H1 (cell line): Measurements from ENCODE around the gene ABHD12. TPM values are rescaled to one million over a fixed set of nuclear protein-coding genes. Genes with fewer than 3 reads are reported as not detected.

Experiments used
- CTCF ChIA-PET: fragments of 300-600 bp; sonication (Branson Sonifier 250); formaldehyde crosslinking; loops from one replicate; lab custom pipeline; 2021; ENCODE audit not compliant: partially characterized antibody; lab: Charles Lee
- POLR2A ChIA-PET: fragments of 300-600 bp; sonication (Branson Sonifier 250); formaldehyde crosslinking; loops from one replicate; lab custom pipeline; 2021; ENCODE audit warnings: inconsistent platforms; ENCODE audit not compliant: partially characterized antibody; lab: Charles Lee
- DNase-seq, 2 experiments: peaks; one replicate each; pipeline versions ENCODE4 v3.0.0 to v3.0.0-alpha.2; 2010 to 2022; ENCODE audit warnings: low spot score in 2 of 2, low read depth in 1 of 2, mixed read lengths in 1 of 2
- FAIRE-seq: peaks from 2 replicates; lab custom pipeline; 2011; peaks lifted over from hg19 to GRCh38; lab: Jason Lieb, UNC
- H2AFZ ChIP-seq: 2 replicates; pipeline ENCODE4 v1.8.1; 2012; ENCODE audit warnings: low read length, inconsistent platforms
- H2AK5ac ChIP-seq: 2 replicates; pipeline ENCODE4 v1.6.1; 2013; ENCODE audit warnings: low read depth, low read length
- H2BK120ac ChIP-seq: replicated peaks from 2 replicates; pipeline ENCODE3; 2013; ENCODE audit warnings: low read depth, low read length, inconsistent platforms
- H2BK12ac ChIP-seq: 2 replicates; pipeline ENCODE4 v1.6.1; 2013; ENCODE audit warnings: low read depth, low read length
- H2BK15ac ChIP-seq: 2 replicates; pipeline ENCODE4 v1.6.1; 2013; ENCODE audit warnings: low read length
- H2BK20ac ChIP-seq: 2 replicates; pipeline ENCODE4 v1.6.1; 2013; ENCODE audit warnings: low read length
- H2BK5ac ChIP-seq: 2 replicates; pipeline ENCODE4 v1.6.1; 2013; ENCODE audit warnings: low read depth, low read length
- H3K14ac ChIP-seq: 2 replicates; pipeline ENCODE4 v1.6.1; 2013; ENCODE audit warnings: inconsistent platforms; ENCODE audit not compliant: insufficient read length
- H3K18ac ChIP-seq: 2 replicates; pipeline ENCODE4 v1.6.1; 2013; ENCODE audit warnings: low read length; ENCODE audit errors: extremely low read depth
- H3K23ac ChIP-seq: 2 replicates; pipeline ENCODE4 v1.6.1; 2013; ENCODE audit warnings: inconsistent platforms; ENCODE audit not compliant: insufficient read length
- H3K23me2 ChIP-seq: 2 replicates; pipeline ENCODE4 v1.6.1; 2013; ENCODE audit warnings: low read depth, low read length
- H3K27ac ChIP-seq: 2 replicates; pipeline ENCODE4 v1.6.1; 2011; ENCODE audit warnings: low read depth, low read length, inconsistent platforms
- H3K27me3 ChIP-seq, 4 experiments: replicated peaks in 1 of 4; 1 replicate in 1 of 4; 2 replicates in 3 of 4; pipeline versions ENCODE4 v1.6.1 to v1.8.1; 2011 to 2013; ENCODE audit warnings: low read length in 3 of 4, mild to moderate bottlenecking in 3 of 4, inconsistent platforms in 2 of 4, mixed read lengths in 2 of 4, moderate library complexity in 1 of 4; ENCODE audit not compliant: control insufficient read depth in 3 of 4, insufficient read depth in 3 of 4; ENCODE audit errors: extremely low read depth in 1 of 4
- H3K36me3 ChIP-seq, 4 experiments: 2 replicates each; pipeline versions ENCODE4 v1.6.1 to v1.8.1; 2011 to 2013; ENCODE audit warnings: mild to moderate bottlenecking in 4 of 4, low read length in 3 of 4, moderate library complexity in 2 of 4, control low read depth in 1 of 4, inconsistent platforms in 1 of 4; ENCODE audit not compliant: insufficient read depth in 4 of 4, control insufficient read depth in 2 of 4
- H3K4ac ChIP-seq: replicated peaks from 2 replicates; pipeline ENCODE3; 2013; ENCODE audit warnings: low read length, low read depth, mixed read lengths, inconsistent platforms; ENCODE audit not compliant: insufficient read length
- H3K4me1 ChIP-seq, 4 experiments: replicated peaks in 1 of 4; 1 replicate in 1 of 4; 2 replicates in 3 of 4; pipeline versions ENCODE4 v1.6.1 to v1.8.1; 2011 to 2013; ENCODE audit warnings: low read length in 3 of 4, inconsistent platforms in 2 of 4, mixed read lengths in 1 of 4; ENCODE audit not compliant: insufficient read depth in 4 of 4, control insufficient read depth in 3 of 4
- H3K4me2 ChIP-seq, 2 experiments: 2 replicates each; pipeline versions ENCODE4 v1.6.1 to v1.8.1; 2011 to 2013; ENCODE audit warnings: low read depth in 2 of 2, low read length in 2 of 2, control low read depth in 1 of 2, inconsistent platforms in 1 of 2, mild to moderate bottlenecking in 1 of 2; ENCODE audit not compliant: insufficient read depth in 1 of 2
- H3K4me3 ChIP-seq, 4 experiments: fragments of 200-600, 300-600 bp in 1 of 4; sonication (generic), shearing (Covaris generic), sonication (Bioruptor Twin) in 1 of 4; 2 replicates each; pipeline versions ENCODE4 v1.5.1 to v1.8.1; 2011 to 2016; ENCODE audit warnings: low read length in 4 of 4, low read depth in 3 of 4, control low read depth in 2 of 4, inconsistent platforms in 2 of 4, mild to moderate bottlenecking in 2 of 4, mixed read lengths in 1 of 4, moderate library complexity in 1 of 4; ENCODE audit not compliant: insufficient read depth in 2 of 4; ENCODE audit errors: extremely low read depth in 1 of 4
- H3K56ac ChIP-seq: replicated peaks from 2 replicates; pipeline ENCODE3; 2013; ENCODE audit warnings: low read depth, mild to moderate bottlenecking, mixed read lengths, low read length, inconsistent platforms; ENCODE audit not compliant: insufficient read length
- H3K79me1 ChIP-seq: 2 replicates; pipeline ENCODE4 v1.6.1; 2013; ENCODE audit warnings: low read depth, low read length, control low read depth
- H3K79me2 ChIP-seq, 2 experiments: 2 replicates each; pipeline versions ENCODE4 v1.6.1 to v1.8.1; 2012 to 2013; ENCODE audit warnings: low read length in 2 of 2, mild to moderate bottlenecking in 2 of 2, inconsistent platforms in 1 of 2; ENCODE audit not compliant: insufficient read depth in 2 of 2, control insufficient read depth in 1 of 2
- H3K9ac ChIP-seq, 4 experiments: replicated peaks in 1 of 4; 1 replicate in 1 of 4; 2 replicates in 3 of 4; pipeline versions ENCODE4 v1.6.1 to v1.8.1; 2011 to 2013; ENCODE audit warnings: low read depth in 3 of 4, low read length in 3 of 4, control low read depth in 2 of 4, mild to moderate bottlenecking in 2 of 4, moderate library complexity in 2 of 4, inconsistent platforms in 1 of 4; ENCODE audit errors: extremely low read depth in 1 of 4
- H3K9me3 ChIP-seq, 2 experiments: 2 replicates each; pipeline versions ENCODE4 v1.6.1 to v1.8.1; 2012 to 2013; ENCODE audit warnings: mild to moderate bottlenecking in 2 of 2, moderate library complexity in 2 of 2, control low read depth in 1 of 2, inconsistent platforms in 1 of 2, low read depth in 1 of 2, low read length in 1 of 2, mixed read lengths in 1 of 2; ENCODE audit not compliant: insufficient read depth in 2 of 2
- H4K20me1 ChIP-seq, 2 experiments: replicated peaks in 1 of 2; 2 replicates each; pipeline versions ENCODE3 to v1.8.1; 2011 to 2013; ENCODE audit warnings: inconsistent platforms in 2 of 2, low read length in 2 of 2, mild to moderate bottlenecking in 1 of 2; ENCODE audit not compliant: insufficient read depth in 2 of 2, control insufficient read depth in 1 of 2
- H4K5ac ChIP-seq: 2 replicates; pipeline ENCODE4 v1.6.1; 2013; ENCODE audit warnings: low read length, low read depth, mixed read lengths, inconsistent platforms; ENCODE audit not compliant: insufficient read length
- H4K8ac ChIP-seq: 2 replicates; pipeline ENCODE4 v1.8.0; 2013; ENCODE audit warnings: mild to moderate bottlenecking, moderate library complexity, low read length, inconsistent platforms; ENCODE audit not compliant: insufficient read depth; ENCODE audit errors: extremely low read depth
- H4K91ac ChIP-seq: replicated peaks from 2 replicates; pipeline ENCODE3; 2013; ENCODE audit warnings: low read length, mixed read lengths, inconsistent platforms; ENCODE audit not compliant: insufficient read length
- CHD2 ChIP-seq: IDR thresholded peaks from 2 replicates; pipeline ENCODE4 v1.6.1; 2012; ENCODE audit warnings: low read length, improper control_type of control experiment
- RAD21 ChIP-seq, 2 experiments: IDR thresholded peaks in 1 of 2; conservative IDR thresholded peaks in 1 of 2; 2 replicates each; pipeline ENCODE4 v1.6.1; 2011; ENCODE audit warnings: low read depth in 2 of 2, low read length in 2 of 2, improper control_type of control experiment in 1 of 2, inconsistent platforms in 1 of 2, mild to moderate bottlenecking in 1 of 2, moderate library complexity in 1 of 2
- RFX5 ChIP-seq: IDR thresholded peaks from 2 replicates; pipeline ENCODE4 v1.6.1; 2011; ENCODE audit warnings: low read depth, low read length, improper control_type of control experiment, borderline replicate concordance
- WGBS, 2 experiments: shearing (Covaris generic) in 1 of 2; methylation state at CpG; one replicate each; pipeline versions ENCODE4 v1.1.6 to v1.1.7; 2013 to 2015; ENCODE audit warnings: low lambda C conversion rate in 2 of 2, mixed read lengths in 2 of 2, inconsistent platforms in 1 of 2, low coverage in 1 of 2, missing lambda C conversion rate in 1 of 2; ENCODE audit not compliant: insufficient replicate concordance in 2 of 2, insufficient coverage in 1 of 2, insufficient read length in 1 of 2; ENCODE audit errors: extremely low coverage in 1 of 2, missing lambda C conversion rate in 1 of 2; 5-methylcytosine and 5-hydroxymethylcytosine counted together
- polyA plus RNA-seq, 7 experiments: library from polyadenylated mRNA; depleted of rRNA in 3 of 7; stranded (reverse) in 5 of 7; unstranded in 2 of 7; fragments of >200 nt in 5 of 7; fragments of 200-250 nt in 2 of 7; gene quantifications; 1 replicate in 5 of 7; 2 replicates in 1 of 7; 4 replicates in 1 of 7; pipeline versions ENCODE4 v1.2.1 to v1.2.3, GENCODE V29; 2011 to 2013; ENCODE audit warnings: missing spikeins in 2 of 7, mixed read lengths in 2 of 7
- total RNA-seq: library from RNA; stranded (reverse); fragmentation: NEBNext Ultra II Directional; extraction: Animal tissue kit (Norgen Biotek cat#: 25700); gene quantifications from 2 replicates; pipeline ENCODE4 v1.2.1, GENCODE V29; 2021
- TF ChIP-seq, protein P1 (sequence below), 3 experiments: IDR thresholded peaks; 1 replicate in 2 of 3; 2 replicates in 1 of 3; pipeline versions ENCODE4 v1.5.1 to v1.6.1; 2011; ENCODE audit warnings: low read length in 3 of 3, mild to moderate bottlenecking in 3 of 3, inconsistent platforms in 2 of 3, low read depth in 1 of 3, moderate library complexity in 1 of 3; ENCODE audit not compliant: insufficient read depth in 1 of 3; ENCODE audit errors: control extremely low read depth in 1 of 3

Gene ABHD12
- total and polyA plus RNA-seq, 2 of the 8 experiments (the other 6 are each of a cell fraction or from before 2014, with no cell fraction given) = 31.3 to 59.5 TPM

DNA sequence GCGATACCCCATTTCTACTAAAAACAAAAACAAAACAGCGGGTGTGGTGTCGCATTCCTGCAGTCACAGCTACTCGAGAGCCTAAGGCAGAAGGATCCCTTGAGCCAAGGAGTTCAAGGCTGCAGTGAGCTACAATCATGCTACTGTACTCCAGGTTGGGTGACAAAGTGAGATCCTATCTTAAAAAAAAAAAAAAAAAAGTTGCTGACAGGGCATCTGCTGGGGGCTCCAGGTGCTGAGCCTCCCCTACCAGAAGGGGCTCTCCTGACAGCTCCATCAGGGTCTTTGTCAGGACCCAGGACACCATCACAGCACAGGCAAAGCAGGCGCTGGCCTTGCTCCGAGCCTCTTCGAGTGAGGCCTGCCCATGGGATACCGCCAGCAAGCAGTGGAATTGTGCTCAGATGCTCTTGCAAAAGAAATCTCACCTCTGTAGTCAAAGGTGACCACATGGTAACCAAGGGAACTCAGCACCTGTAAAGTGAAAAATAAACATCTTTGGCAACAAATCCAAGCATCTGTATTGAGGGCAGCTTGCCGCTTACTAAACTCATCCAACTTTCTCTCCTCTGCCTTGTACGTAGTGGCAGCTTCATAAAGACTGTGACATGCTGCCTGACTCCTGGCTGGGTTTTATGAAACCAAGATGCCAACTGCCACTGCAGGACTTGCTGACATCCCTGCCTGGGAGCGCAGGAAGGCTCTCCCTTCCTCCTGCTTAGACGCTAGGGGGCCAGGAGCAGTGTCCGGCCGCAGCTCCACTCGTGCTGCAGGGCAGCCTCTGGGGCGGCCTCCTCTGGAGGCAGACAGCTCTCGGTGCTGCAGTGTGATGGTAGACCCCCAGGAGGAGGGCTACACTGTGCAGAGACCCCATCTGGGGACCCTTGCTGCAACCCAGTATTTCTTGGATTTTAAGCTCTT is 75.9 kb downstream of the ABHD12 start:
- Histone ChIP-seq H3K79me1 (peaks cover 2% of the 10 kb centered on the region), H4K5ac (no peak overlapping the region), H4K20me1 (peaks cover 0 to 3% of the 10 kb centered on the region in 2 experiments), H3K4me3 (no peak overlapping the region), H3K27me3 (no peaks in the 10 kb centered on the region), H2BK5ac (no peak overlapping the region), H3K79me2 (peaks cover 0 to 3% of the 10 kb centered on the region in 2 experiments; a peak in 1 of 4 replicates), H3K9ac (no peak overlapping the region), H3K27ac (no peak overlapping the region; the same call in 1 of the 2 replicates), H3K4me1 (peaks cover 0 to 3% (median 0%) of the 10 kb centered on the region in 4 experiments; a peak in 2 of 7 replicates), H3K56ac (no peak overlapping the region), H2BK15ac (no peak overlapping the region), H3K23me2 (0 out of 2 replicates have a peak, but pooled peaks cover 1% of the 10 kb centered on the region), H2BK120ac (no peak overlapping the region), H3K4ac (no peak overlapping the region), H3K4me2 (no peak overlapping the region), H3K36me3 (peaks cover 0 to 7% (median 1%) of the 10 kb centered on the region in 4 experiments; a peak in 2 of 8 replicates), H2BK12ac (no peak overlapping the region), H4K91ac (no peak overlapping the region), H3K18ac (no peak overlapping the region), H3K14ac (no peak overlapping the region), H2BK20ac (no peak overlapping the region), H2AK5ac (no peak overlapping the region), H2AFZ (no peak overlapping the region), H4K8ac (no peak overlapping the region), H3K23ac (no peak overlapping the region), H3K9me3 (peaks cover 0 to 4% of the 10 kb centered on the region in 2 experiments; a peak in 1 of 4 replicates)
- WGBS, 2 experiments = 93% methylated on average over 17 of the region's 17 CpGs; no CpG with 5 or more reads in 1 of the 2 experiments
- POLR2A ChIA-PET = interaction anchor here (1.0 kb wide), 1 partner anchor 93 kb away, joined by 3 read pairs; the partner anchor contains the start of gene GINS1
- no peak for TF ChIP-seq CHD2
- TF ChIP-seq, protein P1, sequence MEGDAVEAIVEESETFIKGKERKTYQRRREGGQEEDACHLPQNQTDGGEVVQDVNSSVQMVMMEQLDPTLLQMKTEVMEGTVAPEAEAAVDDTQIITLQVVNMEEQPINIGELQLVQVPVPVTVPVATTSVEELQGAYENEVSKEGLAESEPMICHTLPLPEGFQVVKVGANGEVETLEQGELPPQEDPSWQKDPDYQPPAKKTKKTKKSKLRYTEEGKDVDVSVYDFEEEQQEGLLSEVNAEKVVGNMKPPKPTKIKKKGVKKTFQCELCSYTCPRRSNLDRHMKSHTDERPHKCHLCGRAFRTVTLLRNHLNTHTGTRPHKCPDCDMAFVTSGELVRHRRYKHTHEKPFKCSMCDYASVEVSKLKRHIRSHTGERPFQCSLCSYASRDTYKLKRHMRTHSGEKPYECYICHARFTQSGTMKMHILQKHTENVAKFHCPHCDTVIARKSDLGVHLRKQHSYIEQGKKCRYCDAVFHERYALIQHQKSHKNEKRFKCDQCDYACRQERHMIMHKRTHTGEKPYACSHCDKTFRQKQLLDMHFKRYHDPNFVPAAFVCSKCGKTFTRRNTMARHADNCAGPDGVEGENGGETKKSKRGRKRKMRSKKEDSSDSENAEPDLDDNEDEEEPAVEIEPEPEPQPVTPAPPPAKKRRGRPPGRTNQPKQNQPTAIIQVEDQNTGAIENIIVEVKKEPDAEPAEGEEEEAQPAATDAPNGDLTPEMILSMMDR (IDR thresholded peaks at IDR 0.05; ENCODE audit: control extremely low read depth in 1 of 3, insufficient read depth in 1 of 3, low read depth in 1 of 3, low read length in 3 of 3) = peak in 1 of 3 experiments; percentile 22; a peak in 1 of 4 replicates
- no peak for TF ChIP-seq RFX5
- TF ChIP-seq RAD21 (IDR thresholded peaks at IDR 0.05 in 1 of 2, conservative IDR thresholded peaks at IDR 0.05 in 1 of 2; ENCODE audit: low read depth in 2 of 2, low read length in 2 of 2) = peak in 1 of 2 experiments; percentile 12; a peak in 1 of 4 replicates
- CTCF ChIA-PET = interaction anchor here (0.8 to 5.5 kb wide), 7 partner anchors 12 to 96 kb away, joined by 3 to 42 read pairs (median 6); no protein-coding TSS in a partner anchor
- DNase-seq = no peak
- FAIRE-seq = no peak
